ENCODE measurements around the gene SYDE1.

SYDE1 gene

DNA sequence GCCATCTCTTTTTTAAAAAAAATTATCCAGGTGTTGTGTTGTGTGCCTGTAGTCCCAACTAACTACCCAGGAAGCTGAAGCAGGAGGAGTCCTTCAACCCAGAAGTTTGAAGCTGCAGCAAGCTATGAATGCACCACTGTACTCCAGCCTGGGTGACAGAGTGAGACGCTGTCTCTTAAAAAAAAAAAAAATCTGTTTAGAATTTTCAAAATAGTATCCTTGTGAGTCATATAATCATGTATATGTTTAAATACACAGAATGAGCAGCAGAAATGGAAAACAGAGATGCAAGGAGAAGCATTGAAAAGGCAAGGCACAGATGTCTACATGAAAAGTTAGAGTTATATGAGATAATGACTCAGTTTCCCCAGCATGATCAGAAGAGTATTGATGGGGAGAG lies 31.2 kb downstream of the SYDE1 start:
- H3K36me3 ChIP-seq (ENCODE audit: control insufficient read depth in 4 of 4, insufficient read depth in 4 of 4, low read length in 3 of 4): no peaks in the 10 kb centered on the region
- POLR2A ChIA-PET: no interaction called here
- no peaks in the 10 kb centered on the region for H3K27me3 ChIP-seq (replicated peaks in 2 of 5; ENCODE audit: control insufficient read depth in 4 of 5, insufficient read depth in 5 of 5, low read length in 4 of 5)
- H3K4me3 ChIP-seq (ENCODE audit: control insufficient read depth in 1 of 7, extremely low read depth in 1 of 7, insufficient read depth in 4 of 7, low read depth in 2 of 7, low read length in 6 of 7): no peak overlapping the region
- no peak for DNase-seq
- peaks cover 3 to 17% (median 7%) of the 10 kb centered on the region in 5 experiments for H3K9me3 ChIP-seq (ENCODE audit: control extremely low read depth in 1 of 5, control insufficient read depth in 4 of 5, insufficient read depth in 2 of 5, low read depth in 1 of 5, low read length in 4 of 5)
- H3K27ac ChIP-seq (ENCODE audit: insufficient read depth in 1 of 2, low read depth in 1 of 2, low read length in 2 of 2, poor library complexity in 1 of 2, severe bottlenecking in 2 of 2): no peak overlapping the region
- CTCF ChIA-PET: no interaction called here
- H3K4me1 ChIP-seq (ENCODE audit: control extremely low read depth in 1 of 4, control insufficient read depth in 4 of 4, insufficient read depth in 4 of 4, low read length in 3 of 4): no peaks in the 10 kb centered on the region
- WGBS (ENCODE audit: insufficient coverage): no CpG with 5 or more reads among the region's 1 CpG

DNA sequence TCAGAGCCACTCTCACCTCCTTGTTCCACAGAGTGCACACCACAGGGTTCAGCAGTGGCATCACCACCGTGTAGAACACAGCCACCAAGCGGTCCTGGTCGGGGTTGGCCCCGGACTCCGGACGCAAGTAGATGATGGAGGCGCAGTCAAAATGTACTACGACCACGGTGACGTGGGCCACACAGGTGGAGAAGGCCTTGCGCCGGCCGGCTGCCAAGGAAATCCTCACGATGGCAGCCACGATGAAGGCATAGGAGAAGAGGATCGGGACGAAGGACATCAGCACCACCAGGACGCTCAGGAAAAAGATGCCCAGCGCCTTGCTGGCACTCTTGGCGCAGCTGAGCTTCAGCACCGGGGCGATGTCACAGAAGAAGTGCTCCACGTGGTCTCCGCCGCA lies 33.9 kb downstream of the SYDE1 start:
- Histone ChIP-seq H3K27me3 (replicated peaks in 2 of 5; ENCODE audit: control insufficient read depth in 4 of 5, insufficient read depth in 5 of 5, low read length in 4 of 5) (no peaks in the 10 kb centered on the region), H3K36me3 (ENCODE audit: control insufficient read depth in 4 of 4, insufficient read depth in 4 of 4, low read length in 3 of 4) (no peaks in the 10 kb centered on the region), H3K27ac (ENCODE audit: insufficient read depth in 1 of 2, low read depth in 1 of 2, low read length in 2 of 2, poor library complexity in 1 of 2, severe bottlenecking in 2 of 2) (no peak overlapping the region), H3K4me1 (ENCODE audit: control extremely low read depth in 1 of 4, control insufficient read depth in 4 of 4, insufficient read depth in 4 of 4, low read length in 3 of 4) (no peaks in the 10 kb centered on the region), H3K9me3 (ENCODE audit: control extremely low read depth in 1 of 5, control insufficient read depth in 4 of 5, insufficient read depth in 2 of 5, low read depth in 1 of 5, low read length in 4 of 5) (peaks cover 3 to 17% (median 7%) of the 10 kb centered on the region in 5 experiments), H3K4me3 (ENCODE audit: control insufficient read depth in 1 of 7, extremely low read depth in 1 of 7, insufficient read depth in 4 of 7, low read depth in 2 of 7, low read length in 6 of 7) (no peak overlapping the region)
- POLR2A ChIA-PET: no interaction called here
- DNase-seq: no peak
- CTCF ChIA-PET: no interaction called here
- WGBS (ENCODE audit: insufficient coverage): 82% methylated on average over 25 of the region's 25 CpGs

DNA sequence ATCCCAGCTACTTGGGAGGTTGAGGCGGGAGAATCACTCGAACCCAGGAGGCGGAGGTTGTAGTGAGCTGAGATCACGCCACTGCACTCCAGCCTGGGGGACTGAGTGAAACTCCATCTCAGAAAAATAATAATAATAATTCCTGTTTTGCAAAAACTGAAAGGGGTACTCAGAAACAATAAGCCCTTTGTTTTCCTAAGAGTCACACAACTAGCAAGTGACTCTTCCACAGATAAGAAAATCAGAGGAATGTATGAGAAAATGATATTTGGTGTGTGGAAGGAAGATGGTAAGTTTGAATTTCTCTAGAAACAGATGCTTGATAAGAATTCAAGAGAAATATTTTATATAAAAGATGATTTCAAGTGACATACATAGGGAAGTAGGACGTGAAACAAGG lies 35.1 kb downstream of the SYDE1 start:
- no peak for DNase-seq
- no peaks in the 10 kb centered on the region for H3K36me3 ChIP-seq (ENCODE audit: control insufficient read depth in 4 of 4, insufficient read depth in 4 of 4, low read length in 3 of 4)
- H3K4me3 ChIP-seq (ENCODE audit: control insufficient read depth in 1 of 7, extremely low read depth in 1 of 7, insufficient read depth in 4 of 7, low read depth in 2 of 7, low read length in 6 of 7): no peak overlapping the region
- no peaks in the 10 kb centered on the region for H3K4me1 ChIP-seq (ENCODE audit: control extremely low read depth in 1 of 4, control insufficient read depth in 4 of 4, insufficient read depth in 4 of 4, low read length in 3 of 4)
- POLR2A ChIA-PET: no interaction called here
- CTCF ChIA-PET: interaction anchor here (0.9 kb wide), 1 partner anchor 41 kb away, joined by 3 read pairs; no protein-coding TSS in a partner anchor
- no CpG with 5 or more reads among the region's 5 CpGs for WGBS (ENCODE audit: insufficient coverage)
- H3K27ac ChIP-seq (ENCODE audit: insufficient read depth in 1 of 2, low read depth in 1 of 2, low read length in 2 of 2, poor library complexity in 1 of 2, severe bottlenecking in 2 of 2): no peak overlapping the region
- H3K9me3 ChIP-seq (ENCODE audit: control extremely low read depth in 1 of 5, control insufficient read depth in 4 of 5, insufficient read depth in 2 of 5, low read depth in 1 of 5, low read length in 4 of 5): peaks cover 3 to 17% (median 7%) of the 10 kb centered on the region in 5 experiments
- H3K27me3 ChIP-seq (replicated peaks in 2 of 5; ENCODE audit: control insufficient read depth in 4 of 5, insufficient read depth in 5 of 5, low read length in 4 of 5): no peaks in the 10 kb centered on the region

GRCh38 chr19:15144046-15144646 lies 36.9 kb downstream of the SYDE1 start:
- Histone ChIP-seq H3K9me3 (ENCODE audit: control extremely low read depth in 1 of 5, control insufficient read depth in 4 of 5, insufficient read depth in 2 of 5, low read depth in 1 of 5, low read length in 4 of 5) (peaks cover under 1 to 6% (median 3%) of the 10 kb centered on the region in 5 experiments), H3K4me1 (ENCODE audit: control extremely low read depth in 1 of 4, control insufficient read depth in 4 of 4, insufficient read depth in 4 of 4, low read length in 3 of 4) (no peaks in the 10 kb centered on the region), H3K4me3 (ENCODE audit: control insufficient read depth in 1 of 7, extremely low read depth in 1 of 7, insufficient read depth in 4 of 7, low read depth in 2 of 7, low read length in 6 of 7) (no peak overlapping the region), H3K27me3 (replicated peaks in 2 of 5; ENCODE audit: control insufficient read depth in 4 of 5, insufficient read depth in 5 of 5, low read length in 4 of 5) (no peaks in the 10 kb centered on the region), H3K36me3 (ENCODE audit: control insufficient read depth in 4 of 4, insufficient read depth in 4 of 4, low read length in 3 of 4) (no peaks in the 10 kb centered on the region), H3K27ac (ENCODE audit: insufficient read depth in 1 of 2, low read depth in 1 of 2, low read length in 2 of 2, poor library complexity in 1 of 2, severe bottlenecking in 2 of 2) (no peak overlapping the region)
- CTCF ChIA-PET: interaction anchor here (0.7 kb wide), 1 partner anchor 42 kb away, joined by 3 read pairs; no protein-coding TSS in a partner anchor
- POLR2A ChIA-PET: interaction anchor here (0.6 kb wide), 1 partner anchor 85 kb away, joined by 3 read pairs; no protein-coding TSS in a partner anchor
- WGBS (ENCODE audit: insufficient coverage): no CpG with 5 or more reads among the region's 1 CpG
- DNase-seq: no peak

GRCh38 chr19:15147090-15147489 lies 39.9 kb downstream of the SYDE1 start:
- Histone ChIP-seq H3K36me3 (ENCODE audit: control insufficient read depth in 4 of 4, insufficient read depth in 4 of 4, low read length in 3 of 4) (no peaks in the 10 kb centered on the region), H3K27ac (ENCODE audit: insufficient read depth in 1 of 2, low read depth in 1 of 2, low read length in 2 of 2, poor library complexity in 1 of 2, severe bottlenecking in 2 of 2) (no peak overlapping the region), H3K4me3 (ENCODE audit: control insufficient read depth in 1 of 7, extremely low read depth in 1 of 7, insufficient read depth in 4 of 7, low read depth in 2 of 7, low read length in 6 of 7) (no peak overlapping the region), H3K9me3 (ENCODE audit: control extremely low read depth in 1 of 5, control insufficient read depth in 4 of 5, insufficient read depth in 2 of 5, low read depth in 1 of 5, low read length in 4 of 5) (no peaks in the 10 kb centered on the region), H3K4me1 (ENCODE audit: control extremely low read depth in 1 of 4, control insufficient read depth in 4 of 4, insufficient read depth in 4 of 4, low read length in 3 of 4) (no peaks in the 10 kb centered on the region), H3K27me3 (replicated peaks in 2 of 5; ENCODE audit: control insufficient read depth in 4 of 5, insufficient read depth in 5 of 5, low read length in 4 of 5) (no peaks in the 10 kb centered on the region)
- no CpG with 5 or more reads among the region's 1 CpG for WGBS (ENCODE audit: insufficient coverage)
- DNase-seq: no peak
- ChIA-PET POLR2A (no interaction called here), CTCF (interaction anchor here (1.1 to 1.3 kb wide), 3 partner anchors 10 to 55 kb away, joined by 3 to 4 read pairs (median 3); no protein-coding TSS in a partner anchor)

- DNase-seq: no peak
- WGBS (ENCODE audit: insufficient coverage): 97% methylated on average over 4 of the region's 5 CpGs
- H3K4me3 ChIP-seq (ENCODE audit: control insufficient read depth in 1 of 7, extremely low read depth in 1 of 7, insufficient read depth in 4 of 7, low read depth in 2 of 7, low read length in 6 of 7): no peak overlapping the region
- no peak overlapping the region for H3K27ac ChIP-seq (ENCODE audit: insufficient read depth in 1 of 2, low read depth in 1 of 2, low read length in 2 of 2, poor library complexity in 1 of 2, severe bottlenecking in 2 of 2)
- POLR2A ChIA-PET: interaction anchor here (0.7 kb wide), 1 partner anchor 58 kb away, joined by 3 read pairs; no protein-coding TSS in a partner anchor
- peaks cover 0 to 7% (median 0%) of the 10 kb centered on the region in 5 experiments for H3K9me3 ChIP-seq (ENCODE audit: control extremely low read depth in 1 of 5, control insufficient read depth in 4 of 5, insufficient read depth in 2 of 5, low read depth in 1 of 5, low read length in 4 of 5)
- H3K36me3 ChIP-seq (ENCODE audit: control insufficient read depth in 4 of 4, insufficient read depth in 4 of 4, low read length in 3 of 4): no peaks in the 10 kb centered on the region
- CTCF ChIA-PET: interaction anchor here (0.6 to 2.1 kb wide), 9 partner anchors 9 to 75 kb away, joined by 3 to 17 read pairs (median 4); no protein-coding TSS in a partner anchor
- peaks cover 0 to 2% (median 0%) of the 10 kb centered on the region in 5 experiments for H3K27me3 ChIP-seq (replicated peaks in 2 of 5; ENCODE audit: control insufficient read depth in 4 of 5, insufficient read depth in 5 of 5, low read length in 4 of 5)
- H3K4me1 ChIP-seq (ENCODE audit: control extremely low read depth in 1 of 4, control insufficient read depth in 4 of 4, insufficient read depth in 4 of 4, low read length in 3 of 4): no peaks in the 10 kb centered on the region
Measured at GRCh38 chr19:15149737-15150136, 42.5 kb downstream of the SYDE1 start.

- peaks cover 0 to 16% (median 10%) of the 10 kb centered on the region in 5 experiments for H3K9me3 ChIP-seq (ENCODE audit: control extremely low read depth in 1 of 5, control insufficient read depth in 4 of 5, insufficient read depth in 2 of 5, low read depth in 1 of 5, low read length in 4 of 5)
- CTCF ChIA-PET: interaction anchor here (0.9 to 2.2 kb wide), 10 partner anchors 15 to 107 kb away, joined by 3 to 8 read pairs (median 5); no protein-coding TSS in a partner anchor
- H3K4me3 ChIP-seq (ENCODE audit: control insufficient read depth in 1 of 7, extremely low read depth in 1 of 7, insufficient read depth in 4 of 7, low read depth in 2 of 7, low read length in 6 of 7): no peak overlapping the region
- POLR2A ChIA-PET: no interaction called here
- peaks cover 0 to 2% (median 0%) of the 10 kb centered on the region in 5 experiments for H3K27me3 ChIP-seq (replicated peaks in 2 of 5; ENCODE audit: control insufficient read depth in 4 of 5, insufficient read depth in 5 of 5, low read length in 4 of 5)
- no peak overlapping the region for H3K27ac ChIP-seq (ENCODE audit: insufficient read depth in 1 of 2, low read depth in 1 of 2, low read length in 2 of 2, poor library complexity in 1 of 2, severe bottlenecking in 2 of 2)
- H3K36me3 ChIP-seq (ENCODE audit: control insufficient read depth in 4 of 4, insufficient read depth in 4 of 4, low read length in 3 of 4): no peaks in the 10 kb centered on the region
- WGBS (ENCODE audit: insufficient coverage): 100% methylated on average over 2 of the region's 3 CpGs
- H3K4me1 ChIP-seq (ENCODE audit: control extremely low read depth in 1 of 4, control insufficient read depth in 4 of 4, insufficient read depth in 4 of 4, low read length in 3 of 4): no peaks in the 10 kb centered on the region
- DNase-seq: peak; percentile 51 to 67 (median 51)
Measured at GRCh38 chr19:15154002-15154612, 46.9 kb downstream of the SYDE1 start.
